SK-N-SH treated with all-trans-retinoic acid at 6 μM for 48 hours (cell line): Measurements from ENCODE around the gene MRPL33.

ENCODE experiments used
- ATAC-seq: fragments of 200-7000 bp; cut with Tn5 transposase; 3 replicates; pipeline ENCODE4 v1.9.1; 2020; ENCODE audit warnings: mild to moderate bottlenecking, moderate library complexity
- ARNTL ChIP-seq: fragments of 450-650 bp; formaldehyde crosslinking; IDR thresholded peaks from 2 replicates; pipeline ENCODE4 v1.5.0; 2020; ENCODE audit warnings: low read depth, mild to moderate bottlenecking, moderate library complexity, borderline replicate concordance
- BACH2 ChIP-seq: fragments of 250-450 bp; sonication (Bioruptor Pico); IDR thresholded peaks from 2 replicates; pipeline ENCODE4 v1.9.0; 2021; ENCODE audit warnings: mild to moderate bottlenecking, borderline replicate concordance
- CSDC2 ChIP-seq: fragments of 250-450 bp; sonication (Bioruptor Pico); IDR thresholded peaks from 2 replicates; pipeline ENCODE4 v1.5.0; 2020; ENCODE audit warnings: mild to moderate bottlenecking, moderate library complexity
- CSRNP3 ChIP-seq: fragments of 250-450 bp; sonication (Bioruptor Pico); IDR thresholded peaks from 2 replicates; pipeline ENCODE4 v1.5.1; 2021; ENCODE audit warnings: mild to moderate bottlenecking, moderate library complexity
- ESRRG ChIP-seq: fragments of 250-450 bp; sonication (Bioruptor Pico); IDR thresholded peaks from 2 replicates; pipeline ENCODE4 v1.6.1; 2021; ENCODE audit warnings: mild to moderate bottlenecking
- GLIS3 ChIP-seq: fragments of 250-450 bp; sonication (Bioruptor Pico); IDR thresholded peaks from 2 replicates; pipeline ENCODE4 v1.5.0; 2020; ENCODE audit warnings: mild to moderate bottlenecking, moderate library complexity
- ISL1 ChIP-seq: fragments of 250-450 bp; sonication (Bioruptor Pico); IDR thresholded peaks from 2 replicates; pipeline ENCODE4 v2.1.2; 2022; ENCODE audit warnings: mild to moderate bottlenecking, moderate library complexity
- OSR1 ChIP-seq: fragments of 250-450 bp; sonication (Bioruptor Pico); IDR thresholded peaks from 2 replicates; pipeline ENCODE4 v1.8.0; 2022; ENCODE audit warnings: moderate library complexity, mild to moderate bottlenecking, inconsistent platforms
- PATZ1 ChIP-seq: fragments of 250-450 bp; sonication (Bioruptor Pico); IDR thresholded peaks from 2 replicates; pipeline ENCODE4 v1.8.0; 2020; ENCODE audit warnings: mild to moderate bottlenecking, moderate library complexity, borderline replicate concordance
- POU6F1 ChIP-seq: fragments of 250-450 bp; sonication (Bioruptor Pico); IDR thresholded peaks from 2 replicates; pipeline ENCODE4 v1.8.0; 2021; ENCODE audit warnings: low read depth, mild to moderate bottlenecking, moderate library complexity, borderline replicate concordance
- PPARA ChIP-seq: fragments of 250-450 bp; sonication (Bioruptor Pico); IDR thresholded peaks from 2 replicates; pipeline ENCODE4 v1.5.0; 2020; ENCODE audit warnings: mild to moderate bottlenecking, borderline replicate concordance
- SNAI2 ChIP-seq: fragments of 250-450 bp; sonication (Bioruptor Pico); IDR thresholded peaks from 2 replicates; pipeline ENCODE4 v1.5.0; 2020; ENCODE audit warnings: mild to moderate bottlenecking, moderate library complexity
- TCF4 ChIP-seq: fragments of 250-450 bp; sonication (Bioruptor Pico); IDR thresholded peaks from 2 replicates; pipeline ENCODE4 v1.8.0; 2021; ENCODE audit warnings: mild to moderate bottlenecking, moderate library complexity, borderline replicate concordance
- TOX ChIP-seq: fragments of 250-450 bp; sonication (Bioruptor Pico); IDR thresholded peaks from 2 replicates; pipeline ENCODE4 v1.8.0; 2021; ENCODE audit warnings: mild to moderate bottlenecking, moderate library complexity, borderline replicate concordance
- TSHZ2 ChIP-seq: fragments of 250-450 bp; sonication (Bioruptor Pico); IDR thresholded peaks from 2 replicates; pipeline ENCODE4 v1.5.0; 2020; ENCODE audit warnings: mild to moderate bottlenecking, moderate library complexity
- ZC3H10 ChIP-seq: fragments of 250-450 bp; sonication (Bioruptor Pico); IDR thresholded peaks from 2 replicates; pipeline ENCODE4 v1.5.1; 2021; ENCODE audit warnings: mild to moderate bottlenecking, moderate library complexity
- ZFP3 ChIP-seq: fragments of 250-450 bp; sonication (Bioruptor Pico); IDR thresholded peaks from 2 replicates; pipeline ENCODE4 v1.5.0; 2020; ENCODE audit warnings: mild to moderate bottlenecking, moderate library complexity
- ZFP30 ChIP-seq: fragments of 450-650 bp; formaldehyde crosslinking; IDR thresholded peaks from 2 replicates; pipeline ENCODE4 v1.5.0; 2022; ENCODE audit warnings: mild to moderate bottlenecking, moderate library complexity
- ZNF8 ChIP-seq: fragments of 450-650 bp; formaldehyde crosslinking; IDR thresholded peaks from 2 replicates; pipeline ENCODE4 v1.5.0; 2020; ENCODE audit warnings: mild to moderate bottlenecking, moderate library complexity
- TF ChIP-seq, protein P1 (sequence below): fragments of 250-450 bp; sonication (Bioruptor Pico); IDR thresholded peaks from 2 replicates; pipeline ENCODE4 v1.5.1; 2020; ENCODE audit warnings: low read depth, mild to moderate bottlenecking, moderate library complexity

The MRPL33 gene

GRCh38 chr2:27800856-27801255 is 29.3 kb downstream of the MRPL33 start:
- no peak for ATAC-seq
- TF ChIP-seq BACH2 = no peak
- no peak for TF ChIP-seq OSR1
- TF ChIP-seq POU6F1 (CRISPR knock-in tag) = no peak
- TF ChIP-seq ARNTL (CRISPR knock-in tag) = no peak
- no peak for TF ChIP-seq PATZ1 (CRISPR knock-in tag)
- TF ChIP-seq GLIS3 = no peak
- TF ChIP-seq ZFP3 (CRISPR knock-in tag) = no peak
- no peak for TF ChIP-seq CSRNP3 (CRISPR knock-in tag)
- no peak for TF ChIP-seq ZNF8 (CRISPR knock-in tag)
- no peak for TF ChIP-seq ESRRG (CRISPR knock-in tag)
- TF ChIP-seq, protein P1, sequence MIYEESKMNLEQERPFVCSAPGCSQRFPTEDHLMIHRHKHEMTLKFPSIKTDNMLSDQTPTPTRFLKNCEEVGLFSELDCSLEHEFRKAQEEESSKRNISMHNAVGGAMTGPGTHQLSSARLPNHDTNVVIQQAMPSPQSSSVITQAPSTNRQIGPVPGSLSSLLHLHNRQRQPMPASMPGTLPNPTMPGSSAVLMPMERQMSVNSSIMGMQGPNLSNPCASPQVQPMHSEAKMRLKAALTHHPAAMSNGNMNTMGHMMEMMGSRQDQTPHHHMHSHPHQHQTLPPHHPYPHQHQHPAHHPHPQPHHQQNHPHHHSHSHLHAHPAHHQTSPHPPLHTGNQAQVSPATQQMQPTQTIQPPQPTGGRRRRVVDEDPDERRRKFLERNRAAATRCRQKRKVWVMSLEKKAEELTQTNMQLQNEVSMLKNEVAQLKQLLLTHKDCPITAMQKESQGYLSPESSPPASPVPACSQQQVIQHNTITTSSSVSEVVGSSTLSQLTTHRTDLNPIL (CRISPR knock-in tag) = no peak
- no peak for TF ChIP-seq TCF4 (CRISPR knock-in tag)
- TF ChIP-seq ZC3H10 (CRISPR knock-in tag) = no peak
- no peak for TF ChIP-seq SNAI2 (CRISPR knock-in tag)
- no peak for TF ChIP-seq PPARA (CRISPR knock-in tag)
- no peak for TF ChIP-seq ZFP30 (CRISPR knock-in tag)
- no peak for TF ChIP-seq ISL1 (CRISPR knock-in tag)
- TF ChIP-seq TOX = no peak
- TF ChIP-seq CSDC2 = no peak

GRCh38 chr2:27802547-27802946 is 31.0 kb downstream of the MRPL33 start:
- no peak for TF ChIP-seq ZFP3 (CRISPR knock-in tag)
- no peak for TF ChIP-seq TSHZ2
- no peak for TF ChIP-seq ZC3H10 (CRISPR knock-in tag)
- ATAC-seq = no peak

- no peak for TF ChIP-seq ZFP3 (CRISPR knock-in tag)
- no peak for ATAC-seq
These were observed 31.5 kb downstream of the MRPL33 start for GRCh38 chr2:27803046-27803445.

GRCh38 chr2:27804146-27804545 is 32.6 kb downstream of the MRPL33 start:
- 0 out of 2 replicates have a peak, but pooled peaks have one; percentile 48 for TF ChIP-seq ISL1 (CRISPR knock-in tag)
- TF ChIP-seq, protein P1 (CRISPR knock-in tag) = no peak
- ATAC-seq = no peak
